Thyroid gland (tissue), 4 donors: ENCODE measurements around the gene FAM168B. TPM values are rescaled to one million over a fixed set of nuclear protein-coding genes. Genes with fewer than 3 reads are reported as not detected.

Experiments used
- DNase-seq, 2 donors: peaks; one replicate each; pipeline ENCODE4 v3.0.0-alpha.2; 2019
- H3K27ac ChIP-seq, 3 donors: fragments of 200-600 bp; sonication (generic); 1 replicate in 2 of 3; 2 replicates in 1 of 3; pipeline ENCODE4 v1.5.1; 2016 to 2019; ENCODE audit warnings: mild to moderate bottlenecking in 1 of 3, moderate library complexity in 1 of 3
- H3K27me3 ChIP-seq: fragments of 200-600 bp; sonication (generic); one replicate; pipeline ENCODE4 v1.5.1; 2019
- H3K36me3 ChIP-seq, 2 donors: fragments of 200-600 bp; sonication (generic); one replicate each; pipeline ENCODE4 v1.5.1; 2016 to 2019
- H3K4me1 ChIP-seq, 2 donors: fragments of 200-600 bp; sonication (generic); one replicate each; pipeline ENCODE4 v1.5.1; 2017 to 2019
- H3K4me3 ChIP-seq, 3 donors: fragments of 200-600 bp; sonication (generic); replicated peaks in 1 of 3; 1 replicate in 2 of 3; 2 replicates in 1 of 3; pipeline ENCODE4 v1.5.1; 2016; ENCODE audit warnings: mild to moderate bottlenecking in 1 of 3
- H3K9me3 ChIP-seq: fragments of 200-600 bp; sonication (generic); one replicate; pipeline ENCODE4 v1.5.1; 2017
- CTCF ChIP-seq, 6 experiments: fragments of 200-600 bp in 3 of 6; fragments of 450-650 bp in 3 of 6; sonication (generic) in 3 of 6; IDR thresholded peaks; one replicate each; pipeline ENCODE4 v1.5.1; 2016 to 2019; ENCODE audit warnings: antibody characterized with exemption in 6 of 6, mild to moderate bottlenecking in 2 of 6, inconsistent platforms in 1 of 6, moderate library complexity in 1 of 6
- POLR2A ChIP-seq, 2 donors: fragments of 450-650 bp; IDR thresholded peaks; one replicate each; pipeline ENCODE4 v1.6.1; 2017; ENCODE audit warnings: antibody characterized with exemption in 2 of 2, mild to moderate bottlenecking in 2 of 2, moderate library complexity in 1 of 2
- WGBS, 2 donors: methylation state at CpG; one replicate each; pipeline ENCODE4 v1.1.5; 2017; 5-methylcytosine and 5-hydroxymethylcytosine counted together
- intact Hi-C: fragments of 100-400 bp; cut with DNase I; formaldehyde crosslinking; loops from one replicate; pipeline ENCODE4 v1.15.1; 2023
- total RNA-seq, 4 donors: library from RNA; depleted of rRNA; stranded (reverse); fragments of >200 nt; gene quantifications; one replicate each; pipeline ENCODE4 v1.2.3, GENCODE V29; 2016

FAM168B gene
- total RNA-seq, 4 donors from 2014 or later = 110 to 156 (median 146) TPM

- Histone ChIP-seq H3K4me1 (no peaks in the 10 kb centered on the region), H3K4me3 (no peak overlapping the region), H3K27ac (no peak overlapping the region), H3K36me3 (no peaks in the 10 kb centered on the region), H3K9me3 (no peaks in the 10 kb centered on the region), H3K27me3 (no peaks in the 10 kb centered on the region)
- intact Hi-C loops = no loop called here
- WGBS, 2 donors = 90 to 93% methylated on average over 10 of the region's 16 CpGs
- no peak for TF ChIP-seq POLR2A (IDR thresholded peaks at IDR 0.05)
- TF ChIP-seq CTCF (IDR thresholded peaks at IDR 0.05) = no peak
- DNase-seq = no peak
Observed at GRCh38 chr2:131005216-131005935, 87.9 kb downstream of the FAM168B start.

- TF ChIP-seq POLR2A (IDR thresholded peaks at IDR 0.05) = no peak
- no peak for TF ChIP-seq CTCF (IDR thresholded peaks at IDR 0.05)
Observed at GRCh38 chr2:131004446-131005209, 88.6 kb downstream of the FAM168B start.

GRCh38 chr2:130998561-130998960 lies 94.7 kb downstream of the FAM168B start:
- no peak for DNase-seq
- Histone ChIP-seq H3K27me3 (no peaks in the 10 kb centered on the region), H3K27ac (no peak overlapping the region), H3K4me3 (no peak overlapping the region), H3K36me3 (no peaks in the 10 kb centered on the region), H3K9me3 (no peaks in the 10 kb centered on the region), H3K4me1 (no peaks in the 10 kb centered on the region)
- intact Hi-C loops = no loop called here
- TF ChIP-seq POLR2A (IDR thresholded peaks at IDR 0.05) = no peak
- no peak for TF ChIP-seq CTCF (IDR thresholded peaks at IDR 0.05)
- WGBS, 2 donors = 78 to 92% methylated on average over 6 of the region's 6 CpGs

More at GRCh38 chr2:131004446-131005209, 88.6 kb downstream of the FAM168B start:
- H3K27me3 ChIP-seq = no peaks in the 10 kb centered on the region
- H3K9me3 ChIP-seq = no peaks in the 10 kb centered on the region
- no peaks in the 10 kb centered on the region for H3K4me1 ChIP-seq
- DNase-seq = no peak
- H3K27ac ChIP-seq = no peak overlapping the region
- H3K4me3 ChIP-seq = no peak overlapping the region
- intact Hi-C loops = no loop called here
- H3K36me3 ChIP-seq = no peaks in the 10 kb centered on the region
- 92 to 93% methylated on average over 11 of the region's 11 CpGs for WGBS, 2 donors

Other genes starting within 250 kb of the FAM168B start
- 100 to 1,000 TPM in 2 of 4 donors, 10 to 100 TPM in 2; 87.3 to 122 (median 103) TPM for gene PLEKHB2, start 11.9 kb upstream of the FAM168B start, total RNA-seq
- under 1 TPM in 2 of 4 donors, not detected in 2; 0.11 to 0.40 TPM for gene POTEE, start 116.1 kb upstream of the FAM168B start, total RNA-seq